GM21737 (cell line): Measurements from ENCODE around the gene PABPN1L.
"Not testable (repeated sequence)": the region's sequence is repeated elsewhere in the genome, so short reads cannot be mapped to it uniquely, and the experiment has no call there.

Experiments used
- ATAC-seq: cut with Tn5 transposase; IDR thresholded peaks from one replicate; pipeline ENCODE4 v1.9.1; 2021; ENCODE audit warnings: mild to moderate bottlenecking, moderate library complexity; ENCODE audit not compliant: unreplicated experiment

PABPN1L gene

DNA sequence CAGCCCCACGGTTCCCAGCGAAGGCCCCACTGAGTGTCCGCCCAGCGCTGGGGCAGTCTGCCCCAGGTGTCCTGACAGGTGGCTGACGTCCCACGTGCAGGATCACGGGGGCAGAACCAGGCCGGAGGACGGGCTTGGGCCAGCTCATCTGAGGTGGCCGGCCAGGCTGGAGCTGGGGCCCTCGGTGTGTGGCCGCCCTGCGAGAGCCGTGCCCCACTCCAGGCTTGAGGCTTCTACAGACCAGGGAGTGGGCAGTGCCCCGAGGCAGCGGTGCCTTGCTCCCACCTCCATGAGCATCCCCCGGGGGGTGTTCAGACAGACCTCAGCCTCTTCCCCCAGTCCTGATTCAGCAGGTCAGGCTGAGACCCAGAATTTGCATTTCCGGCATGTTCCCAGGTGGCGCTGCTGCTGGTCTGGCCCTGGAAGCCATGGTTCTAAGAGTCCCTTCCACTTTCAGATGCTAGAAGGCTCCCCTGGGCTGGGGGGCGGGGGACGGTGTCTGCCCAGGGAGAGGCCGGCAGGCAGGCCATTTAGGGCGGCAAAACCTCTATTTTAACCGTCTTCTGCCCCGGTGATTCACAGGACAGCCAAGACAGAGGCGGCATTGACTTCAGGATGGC lies 35.4 kb upstream of the PABPN1L start:
- ATAC-seq: no peak

DNA sequence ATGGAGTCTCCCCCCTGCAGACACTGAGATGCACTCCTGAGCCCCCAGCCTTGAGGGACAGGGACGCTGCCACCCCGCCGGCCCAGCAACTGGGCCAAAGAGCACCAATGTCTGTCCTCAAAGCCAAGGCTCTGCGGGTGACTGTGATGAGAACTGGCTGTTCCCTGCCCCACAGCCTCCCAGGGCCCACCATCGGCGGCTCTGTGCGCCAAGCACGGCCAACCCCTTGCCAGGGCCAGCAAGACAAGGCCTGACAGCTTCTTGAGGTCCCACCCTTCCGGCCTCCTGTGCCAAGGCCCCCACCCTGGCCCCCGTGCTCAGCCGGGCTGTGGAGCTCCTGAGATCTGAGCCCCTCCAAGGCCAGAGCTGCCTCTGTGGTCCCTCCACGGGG lies 34.2 kb upstream of the PABPN1L start:
- no peak for ATAC-seq

DNA sequence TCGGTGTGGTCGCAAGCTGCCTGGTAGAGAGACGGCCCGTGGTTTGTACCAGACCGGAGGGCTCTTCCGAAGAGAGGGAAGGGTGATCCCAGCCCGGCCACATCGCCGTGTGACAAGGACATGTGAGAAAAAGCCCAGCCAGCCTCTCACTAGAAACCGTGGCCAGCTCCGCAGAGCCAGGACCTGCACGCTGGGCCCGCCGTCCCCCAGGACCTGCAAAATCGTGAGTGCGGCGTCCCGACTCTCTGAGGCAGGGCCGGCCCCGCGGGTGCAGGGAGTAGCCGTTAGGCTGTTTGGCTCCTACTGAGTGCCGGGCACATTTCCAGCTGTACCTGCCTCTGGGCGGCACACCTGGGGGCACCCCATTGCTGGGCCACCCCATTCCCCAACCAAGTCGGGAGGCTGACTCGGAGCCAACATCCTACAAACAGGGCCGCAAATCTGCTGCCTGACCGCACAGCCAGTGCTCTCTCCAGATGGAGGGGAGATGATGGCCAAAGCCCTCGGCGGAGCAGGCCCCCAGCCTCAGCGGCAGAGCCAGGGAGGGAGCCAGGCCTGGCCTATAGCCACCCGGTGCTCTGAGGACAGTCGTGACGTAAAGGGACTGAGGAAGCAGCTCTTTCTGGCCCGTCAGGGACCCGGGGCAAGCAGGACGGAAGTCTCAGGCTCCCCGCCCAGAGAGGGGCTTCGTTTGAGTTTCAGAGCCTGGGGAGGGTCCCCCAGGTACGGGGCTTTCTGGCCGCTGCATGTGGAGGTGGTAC lies 33.6 kb upstream of the PABPN1L start:
- no peak for ATAC-seq

DNA sequence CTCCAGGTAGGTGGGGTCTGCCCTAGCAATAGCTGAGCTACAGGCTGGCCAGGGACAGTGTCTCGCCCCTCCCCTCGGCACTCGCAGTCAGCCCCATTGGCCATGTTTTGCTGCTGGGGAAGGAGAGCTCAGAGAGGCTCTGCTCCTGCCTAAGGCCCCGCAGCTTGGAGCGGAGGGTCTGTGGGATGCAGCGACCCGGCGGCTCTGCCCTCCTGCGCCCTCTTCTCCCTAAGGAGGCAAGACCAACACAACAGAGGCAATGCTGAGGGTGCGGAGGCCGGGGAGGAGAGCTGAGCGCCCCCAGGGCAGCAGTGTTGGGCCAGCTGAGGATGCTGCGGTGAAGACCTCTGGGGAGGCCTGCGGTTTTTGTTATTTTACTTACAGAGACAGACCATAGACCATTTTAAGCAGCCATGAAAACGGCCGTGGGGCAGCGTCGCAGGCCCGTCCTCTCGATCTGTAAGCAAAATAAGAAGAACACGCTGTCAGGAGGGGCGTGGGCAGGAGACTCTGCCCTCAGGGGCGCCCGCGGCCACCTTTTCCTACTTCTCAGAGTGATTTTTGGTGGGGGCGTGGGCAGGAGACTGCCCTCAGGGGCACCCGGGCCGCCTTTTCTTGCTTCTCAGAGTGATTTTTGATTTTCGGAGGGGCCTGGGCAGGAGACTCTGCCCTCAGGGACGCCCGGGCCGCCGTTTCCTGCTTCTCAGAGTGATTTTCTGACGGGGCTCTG lies 31.4 kb upstream of the PABPN1L start:
- ATAC-seq: no peak

DNA sequence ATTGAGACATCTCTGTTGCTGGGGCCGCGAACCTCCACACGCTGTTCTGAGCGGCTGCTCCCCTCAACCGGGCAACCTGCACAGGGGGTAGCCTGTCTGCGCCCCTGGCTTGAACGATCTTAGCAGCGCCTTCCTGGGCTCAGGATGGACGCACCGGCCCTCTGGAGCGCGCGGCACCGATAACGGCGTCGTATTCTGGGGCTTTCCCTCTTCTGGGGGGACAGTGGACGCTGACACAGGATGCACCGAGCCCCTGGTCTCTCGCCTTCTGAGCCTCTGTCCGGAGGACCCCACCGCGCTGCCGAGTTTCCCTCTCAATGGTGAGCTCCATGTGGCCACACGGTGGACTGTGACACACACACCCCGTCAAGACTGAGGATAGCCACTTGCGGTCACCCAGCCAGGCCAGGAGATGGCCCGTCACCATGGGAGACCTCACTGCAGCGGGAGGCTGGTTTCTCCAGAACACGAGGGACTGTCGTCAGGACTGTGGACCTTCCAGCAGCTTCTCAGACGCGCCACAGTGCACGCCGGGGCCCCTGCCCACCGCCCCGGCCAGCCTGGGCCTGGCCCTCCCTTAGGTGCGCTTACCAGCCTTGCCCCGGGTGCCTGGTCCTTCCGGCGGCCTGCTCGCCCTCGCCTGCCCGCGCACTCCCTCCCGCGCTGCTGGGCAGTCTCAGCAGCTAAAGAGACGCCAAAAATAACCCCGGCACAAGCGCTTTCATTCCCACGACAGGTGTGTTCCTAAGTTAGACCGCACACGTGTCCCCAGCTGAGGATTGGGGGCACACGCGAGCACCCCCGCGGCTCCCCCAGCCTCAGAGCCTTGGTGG lies 30.0 kb upstream of the PABPN1L start:
- no peak for ATAC-seq

DNA sequence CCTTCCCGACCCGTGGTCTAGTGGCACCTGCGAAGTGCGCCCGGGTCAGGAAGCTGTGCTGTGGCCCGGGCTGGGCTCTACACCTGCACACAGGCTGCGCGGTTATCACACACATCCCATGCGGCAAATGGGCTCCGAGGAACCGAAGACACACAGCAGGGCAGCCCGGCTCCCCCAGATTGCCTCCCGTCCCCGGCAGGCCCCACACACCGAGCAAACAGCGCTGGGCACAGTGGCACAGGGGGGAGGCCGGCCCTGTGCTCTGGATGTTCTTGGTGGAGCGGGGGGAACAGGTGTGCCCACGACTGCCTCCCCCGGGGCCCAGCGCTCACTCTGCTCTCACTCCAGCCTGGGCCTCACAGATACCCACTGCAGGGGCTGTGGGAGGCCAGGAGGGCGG lies 28.9 kb upstream of the PABPN1L start:
- no peak for ATAC-seq

DNA sequence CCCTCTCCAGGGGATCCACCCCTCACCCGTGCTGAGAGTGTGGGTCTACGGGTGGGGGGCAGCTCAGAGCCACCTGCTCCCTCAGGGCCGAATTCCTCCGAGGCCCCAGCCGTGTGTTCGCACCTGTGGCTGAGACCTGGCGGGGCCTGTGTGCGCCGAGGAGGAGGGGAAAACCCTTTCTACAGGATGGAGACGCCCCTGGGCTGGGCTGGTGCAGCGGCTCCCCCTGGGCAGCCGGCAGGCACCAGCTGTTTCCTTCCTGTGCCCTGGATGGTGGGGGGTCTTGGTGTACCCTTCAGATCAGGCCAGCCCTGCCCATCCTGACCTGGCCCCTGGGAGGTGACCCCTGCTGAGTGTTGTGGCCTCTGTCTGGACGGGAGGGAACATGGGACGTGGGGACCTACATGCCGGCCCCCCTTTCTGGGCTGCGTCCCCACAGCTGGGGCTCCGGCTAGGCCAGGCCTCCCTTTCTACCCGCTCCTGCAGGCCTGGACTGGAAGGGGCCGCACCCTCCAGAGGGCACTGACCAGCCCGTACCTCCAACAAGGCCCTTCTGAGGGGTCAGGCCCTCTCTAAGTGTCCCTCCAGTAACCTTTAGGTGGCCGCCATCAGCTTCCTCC lies 28.3 kb upstream of the PABPN1L start:
- no peak for ATAC-seq

DNA sequence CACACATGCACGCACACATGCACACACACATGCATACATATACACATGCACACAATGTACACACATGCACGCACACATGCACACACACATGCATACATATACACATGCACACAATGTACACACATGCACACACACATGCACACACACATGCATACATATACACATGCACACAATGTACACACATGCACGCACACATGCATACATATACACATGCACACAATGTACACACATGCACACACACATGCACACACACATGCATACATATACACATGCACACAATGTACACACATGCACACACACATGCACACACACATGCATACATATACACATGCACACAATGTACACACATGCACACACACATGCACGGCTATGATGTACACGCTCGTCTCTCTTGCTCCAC lies 27.8 kb upstream of the PABPN1L start:
- not testable (repeated sequence) for ATAC-seq

DNA sequence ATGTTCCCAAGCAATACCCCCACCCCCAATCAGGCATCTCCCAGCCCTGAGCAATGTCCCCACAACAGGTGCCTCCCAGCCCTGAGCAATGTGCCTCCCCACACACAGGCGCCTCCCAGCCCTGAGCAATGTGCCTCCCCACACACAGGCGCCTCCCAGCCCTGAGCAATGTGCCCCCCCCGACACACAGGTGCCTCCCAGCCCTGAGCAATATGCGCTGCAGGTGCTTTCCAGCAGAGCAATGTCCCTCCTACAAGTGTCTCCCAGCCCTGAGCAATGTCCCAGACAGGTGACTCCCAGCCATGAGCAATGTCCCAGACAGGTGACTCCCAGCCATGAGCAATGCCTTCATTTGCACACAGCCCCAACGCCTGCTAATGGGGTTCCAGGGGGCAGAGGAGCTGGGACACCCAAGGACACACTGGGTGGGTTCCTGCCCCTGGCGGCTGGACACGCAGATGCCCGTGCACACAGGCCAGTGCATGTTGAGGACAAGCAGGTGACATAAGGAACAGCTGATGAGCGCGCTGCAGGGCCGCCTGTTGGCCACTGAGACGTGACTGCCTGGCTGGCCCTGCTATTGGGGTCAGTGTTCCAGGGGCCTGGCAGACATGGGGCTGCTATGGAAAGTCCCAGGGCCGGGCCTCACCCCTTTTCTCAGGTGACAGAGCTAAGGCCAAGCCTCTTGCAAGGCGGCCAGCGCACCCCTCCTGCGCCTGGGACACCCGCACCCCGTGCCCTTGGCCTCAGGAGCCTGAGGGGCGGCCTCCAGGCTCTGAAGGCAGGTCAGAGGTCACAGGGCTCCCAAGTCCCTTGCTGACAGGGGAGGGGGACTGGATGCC lies 26.9 kb upstream of the PABPN1L start:
- ATAC-seq: no peak

DNA sequence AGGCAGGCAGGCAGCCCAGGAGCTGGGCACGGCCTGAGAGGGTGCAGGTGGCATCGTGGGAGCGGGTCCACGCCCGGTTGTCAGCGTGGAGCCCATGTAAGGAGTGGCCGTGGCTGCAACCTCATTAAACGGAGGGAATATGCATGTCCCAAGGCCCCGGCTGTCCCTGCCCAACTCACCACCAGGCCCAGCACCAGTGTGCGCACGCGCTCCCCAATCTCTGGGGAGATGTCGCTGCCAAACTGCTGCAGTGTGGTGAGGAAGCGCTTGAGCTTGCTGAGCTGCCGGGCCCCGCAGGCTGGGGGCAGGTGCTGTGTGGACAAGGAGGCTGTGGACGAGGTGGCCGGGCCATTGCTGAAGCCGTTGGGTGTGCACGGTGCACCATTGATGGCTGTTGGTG lies 25.6 kb upstream of the PABPN1L start:
- ATAC-seq: no peak

DNA sequence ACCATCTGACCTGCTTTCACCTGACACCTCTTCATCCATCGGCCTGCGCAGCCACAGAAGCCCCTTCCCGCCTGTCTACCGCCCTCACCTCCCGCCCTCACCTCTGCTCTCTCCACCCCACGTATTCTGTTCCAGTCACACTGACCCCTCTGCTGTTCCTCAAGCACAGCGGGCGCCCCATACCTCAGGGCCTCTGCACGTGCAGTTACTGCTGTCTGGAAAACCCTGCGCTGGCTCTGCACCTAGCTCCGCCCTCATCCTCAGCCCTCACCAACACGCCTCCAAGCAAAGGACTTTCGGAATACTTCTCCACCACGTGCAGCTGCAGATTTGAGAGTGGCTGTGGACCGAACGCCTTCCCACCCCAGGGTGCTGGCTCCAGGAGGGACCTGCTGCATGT lies 24.6 kb upstream of the PABPN1L start:
- no peak for ATAC-seq

DNA sequence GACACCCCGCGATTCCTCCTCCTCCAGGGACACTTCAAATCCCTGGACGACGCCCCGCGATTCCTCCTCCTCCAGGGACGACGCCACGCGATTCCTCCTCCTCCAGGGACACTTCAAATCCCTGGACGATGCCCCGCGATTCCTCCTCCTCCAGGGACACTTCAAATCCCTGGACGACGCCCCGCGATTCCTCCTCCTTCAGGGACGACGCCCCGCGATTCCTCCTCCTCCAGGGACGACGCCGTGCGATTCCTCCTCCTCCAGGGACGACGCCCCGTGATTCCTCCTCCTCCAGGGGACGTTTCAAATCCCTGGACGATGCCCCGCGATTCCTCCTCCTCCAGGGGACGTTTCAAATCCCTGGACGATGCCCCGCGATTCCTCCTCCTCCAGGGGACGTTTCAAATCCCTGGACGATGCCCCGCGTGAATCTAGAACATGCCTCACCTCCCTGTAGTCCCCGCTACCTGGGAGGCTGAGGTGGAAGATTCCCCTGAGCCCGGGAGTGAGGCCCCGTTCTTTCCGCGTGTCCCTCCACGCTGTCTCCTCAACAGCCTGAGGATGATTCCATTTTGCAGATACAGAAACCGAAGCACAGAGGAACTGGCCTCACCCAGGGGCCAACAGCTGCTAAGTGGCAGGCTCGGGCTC lies 23.4 kb upstream of the PABPN1L start:
- not testable (repeated sequence) for ATAC-seq

DNA sequence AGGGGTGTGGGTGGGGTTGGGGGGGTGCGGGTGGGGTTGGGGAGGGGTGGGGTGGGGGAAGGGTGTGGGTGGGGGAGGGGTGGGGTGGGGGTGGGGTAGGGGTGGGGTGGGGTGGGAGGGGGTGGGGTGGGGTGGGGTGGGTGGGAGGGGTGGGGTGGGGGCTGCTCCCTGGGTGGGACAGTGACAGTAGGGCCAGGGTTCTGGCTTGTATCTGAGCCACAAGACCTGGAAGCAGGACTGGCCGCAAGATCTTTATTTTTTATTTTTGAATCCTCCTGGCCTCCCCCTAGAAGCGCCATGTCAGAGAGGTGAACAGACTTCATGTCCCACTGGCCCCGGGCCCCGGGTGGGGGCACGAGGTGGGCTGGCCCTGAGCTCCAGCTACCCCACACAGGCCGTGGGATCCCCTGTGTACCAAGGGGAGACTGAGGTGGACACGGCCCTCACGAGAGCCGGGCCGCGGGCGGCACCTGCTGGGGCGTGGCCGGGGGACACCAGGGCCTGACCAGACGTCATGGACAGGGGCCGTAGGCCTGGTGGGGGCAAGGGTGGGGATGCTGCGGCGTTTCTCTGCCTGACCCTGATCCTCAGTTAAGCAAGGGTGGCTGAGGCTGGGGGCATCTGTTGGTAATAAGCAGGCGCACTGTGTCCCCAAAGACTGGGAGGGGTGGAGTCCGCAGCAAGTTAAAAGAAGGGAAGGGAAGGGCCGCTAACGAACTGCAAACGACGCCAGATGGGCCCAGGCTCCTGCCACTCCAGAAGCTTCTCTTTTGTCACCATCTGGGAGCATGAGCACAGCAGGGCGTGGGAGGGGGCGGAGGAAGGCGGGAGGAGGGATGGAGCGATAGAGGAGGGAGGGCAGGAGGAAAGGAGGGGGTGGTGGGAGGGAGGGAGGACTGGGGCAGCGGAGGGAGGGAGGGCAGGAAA lies 22.3 kb upstream of the PABPN1L start:
- no peak for ATAC-seq

DNA sequence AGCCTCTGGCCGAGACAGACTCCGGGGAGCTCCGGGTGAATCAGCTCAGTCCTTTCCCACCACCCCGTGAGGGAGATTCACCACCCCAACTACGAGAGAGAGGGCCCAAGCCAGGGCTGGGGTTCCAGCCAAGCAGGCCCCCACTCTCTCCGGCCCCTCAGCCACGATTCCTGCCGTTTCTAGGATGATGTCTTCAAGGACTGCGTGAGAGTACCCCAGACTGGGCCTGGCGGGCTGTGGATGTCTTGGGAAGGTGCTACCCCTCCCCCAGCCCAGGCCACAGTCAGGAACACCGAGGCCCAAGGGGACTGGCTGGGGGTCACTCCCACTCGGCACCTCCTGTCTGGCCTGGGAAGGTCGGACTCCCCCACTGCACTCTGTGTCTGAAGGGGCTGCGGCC lies 21.6 kb upstream of the PABPN1L start:
- no peak for ATAC-seq

DNA sequence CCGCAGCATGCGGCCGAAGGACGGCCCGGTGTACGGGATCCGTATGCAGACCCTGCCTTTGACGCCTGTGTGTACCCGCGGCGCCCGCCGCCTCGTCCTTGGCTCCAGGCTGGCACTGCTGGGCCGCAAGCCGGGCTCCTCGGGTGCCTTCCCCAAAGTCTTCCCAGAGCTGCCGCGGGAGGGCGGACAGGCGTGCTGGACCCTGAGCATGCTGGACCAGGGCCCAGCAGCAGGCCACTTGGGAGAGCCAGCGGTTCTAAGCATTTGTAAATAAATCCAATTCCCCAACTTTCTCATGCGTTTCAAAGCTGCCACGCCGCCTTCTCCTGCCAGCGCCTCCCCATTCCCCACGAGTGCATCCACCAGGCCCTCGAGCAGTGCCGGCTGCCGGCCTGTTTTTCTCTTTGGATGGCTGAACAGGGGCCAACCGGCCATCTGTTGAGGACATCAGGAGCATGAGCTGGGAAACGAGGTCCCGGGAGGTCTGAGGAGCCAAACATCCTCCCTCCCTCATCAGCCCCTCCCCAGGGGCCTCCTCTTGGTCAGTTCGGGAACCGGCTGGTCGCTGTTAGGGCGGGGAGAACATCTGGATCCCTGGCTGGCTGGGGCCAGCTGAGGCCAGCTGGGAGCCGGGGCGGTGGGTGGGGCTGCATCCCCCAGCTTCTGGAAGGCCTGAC lies 20.5 kb upstream of the PABPN1L start:
- no peak for ATAC-seq

DNA sequence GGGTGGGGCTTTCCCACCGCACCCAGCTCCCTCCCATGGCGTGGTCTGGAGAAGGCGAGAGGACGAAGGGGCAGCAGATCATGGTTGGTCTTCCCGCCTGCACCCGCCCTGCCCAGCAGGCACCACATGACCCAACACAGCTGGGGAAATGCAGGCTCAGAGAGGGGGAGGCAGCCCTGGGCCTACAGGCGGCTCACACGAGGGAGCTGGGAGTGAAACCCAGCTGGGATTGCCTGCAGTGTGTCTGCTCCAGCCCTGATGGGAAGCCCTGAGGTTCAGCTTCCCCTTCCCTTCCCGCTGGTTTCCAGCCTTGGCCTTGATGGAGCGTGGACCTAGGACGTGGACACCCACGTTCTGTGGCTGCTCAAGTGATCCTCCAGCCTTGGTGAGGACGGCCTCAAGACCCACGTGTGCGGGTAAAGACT lies 20.0 kb upstream of the PABPN1L start:
- ATAC-seq: no peak

DNA sequence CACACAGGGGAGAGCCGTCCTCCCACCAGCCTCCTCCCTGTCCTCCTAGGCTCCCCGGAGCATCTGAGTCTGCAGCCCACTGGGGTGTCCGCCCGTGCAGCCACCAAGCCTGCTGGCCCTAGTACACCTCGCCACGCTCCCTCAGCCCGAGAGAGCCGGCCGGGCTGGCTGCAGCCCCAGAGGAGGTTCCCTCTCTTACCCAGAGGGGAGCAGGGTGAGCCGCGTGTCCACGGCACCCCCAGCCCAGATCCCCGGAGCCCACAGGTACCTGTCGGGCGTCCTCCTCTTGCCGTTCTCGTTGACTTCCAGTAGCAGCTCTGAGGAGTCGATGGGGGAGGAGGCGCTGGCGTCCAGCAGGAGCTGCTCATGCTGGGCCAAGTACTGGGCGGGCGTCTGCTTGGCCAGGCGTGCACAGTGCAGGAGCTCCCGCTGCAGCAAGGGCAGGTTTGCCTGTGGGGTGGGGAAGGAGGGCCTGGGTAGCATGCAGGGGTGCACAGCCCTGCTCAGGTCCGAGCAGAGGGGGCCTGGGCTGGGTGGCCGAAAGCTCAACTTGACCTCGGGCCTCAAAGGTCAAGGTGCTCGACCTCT lies 19.3 kb upstream of the PABPN1L start:
- no peak for ATAC-seq
